ENCODE data around the gene NEK6.

DNA sequence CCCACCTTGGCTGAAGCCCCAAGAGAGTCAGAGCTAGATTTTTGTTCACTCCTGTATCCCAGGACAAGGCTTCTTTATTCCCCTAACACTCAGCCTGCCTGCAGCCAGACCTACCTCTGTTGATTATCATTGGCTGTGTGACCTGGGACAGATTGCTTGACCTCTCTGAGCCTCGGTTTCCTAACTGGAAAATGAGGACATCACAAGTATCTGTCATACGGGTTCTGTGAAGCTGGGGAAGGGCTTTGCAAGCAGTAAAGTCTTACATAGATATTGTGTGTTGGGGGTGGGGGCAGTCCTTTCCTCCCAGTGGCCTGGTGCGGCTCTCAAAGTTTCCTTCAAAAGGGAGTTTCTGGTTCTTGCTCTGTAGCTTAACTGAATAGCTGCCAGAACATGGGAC lies 2.5 kb upstream of the NEK6 start:
- TF ChIP-seq, protein P1, sequence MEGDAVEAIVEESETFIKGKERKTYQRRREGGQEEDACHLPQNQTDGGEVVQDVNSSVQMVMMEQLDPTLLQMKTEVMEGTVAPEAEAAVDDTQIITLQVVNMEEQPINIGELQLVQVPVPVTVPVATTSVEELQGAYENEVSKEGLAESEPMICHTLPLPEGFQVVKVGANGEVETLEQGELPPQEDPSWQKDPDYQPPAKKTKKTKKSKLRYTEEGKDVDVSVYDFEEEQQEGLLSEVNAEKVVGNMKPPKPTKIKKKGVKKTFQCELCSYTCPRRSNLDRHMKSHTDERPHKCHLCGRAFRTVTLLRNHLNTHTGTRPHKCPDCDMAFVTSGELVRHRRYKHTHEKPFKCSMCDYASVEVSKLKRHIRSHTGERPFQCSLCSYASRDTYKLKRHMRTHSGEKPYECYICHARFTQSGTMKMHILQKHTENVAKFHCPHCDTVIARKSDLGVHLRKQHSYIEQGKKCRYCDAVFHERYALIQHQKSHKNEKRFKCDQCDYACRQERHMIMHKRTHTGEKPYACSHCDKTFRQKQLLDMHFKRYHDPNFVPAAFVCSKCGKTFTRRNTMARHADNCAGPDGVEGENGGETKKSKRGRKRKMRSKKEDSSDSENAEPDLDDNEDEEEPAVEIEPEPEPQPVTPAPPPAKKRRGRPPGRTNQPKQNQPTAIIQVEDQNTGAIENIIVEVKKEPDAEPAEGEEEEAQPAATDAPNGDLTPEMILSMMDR (conservative IDR thresholded peaks at IDR 0.05; ENCODE audit: low read length): no peak
- TF ChIP-seq EZH2phosphoT487 (IDR thresholded peaks at IDR 0.05; ENCODE audit: borderline replicate concordance, low read depth, low read length): no peak
